Astrocyte (in vitro differentiated cells and primary cell): ENCODE data around the gene ETFA.

Experiments used
- CTCF ChIP-seq: IDR thresholded peaks from 2 replicates; pipeline ENCODE4 v1.5.1; 2011; ENCODE audit warnings: low read depth, mild to moderate bottlenecking, inconsistent platforms, low read length, moderate library complexity; ENCODE audit not compliant: insufficient read depth
- EZH2 ChIP-seq: IDR thresholded peaks from 2 replicates; pipeline ENCODE4 v1.6.1; 2012; ENCODE audit warnings: mild to moderate bottlenecking, low read length, inconsistent platforms; ENCODE audit not compliant: insufficient read depth

- TF ChIP-seq CTCF = no peak
- TF ChIP-seq EZH2 = no peak
These were observed 32.6 kb downstream of the ETFA start for GRCh38 chr15:76278651-76279050.
